ENCODE data around the gene SMIM44.

The SMIM44 gene

DNA sequence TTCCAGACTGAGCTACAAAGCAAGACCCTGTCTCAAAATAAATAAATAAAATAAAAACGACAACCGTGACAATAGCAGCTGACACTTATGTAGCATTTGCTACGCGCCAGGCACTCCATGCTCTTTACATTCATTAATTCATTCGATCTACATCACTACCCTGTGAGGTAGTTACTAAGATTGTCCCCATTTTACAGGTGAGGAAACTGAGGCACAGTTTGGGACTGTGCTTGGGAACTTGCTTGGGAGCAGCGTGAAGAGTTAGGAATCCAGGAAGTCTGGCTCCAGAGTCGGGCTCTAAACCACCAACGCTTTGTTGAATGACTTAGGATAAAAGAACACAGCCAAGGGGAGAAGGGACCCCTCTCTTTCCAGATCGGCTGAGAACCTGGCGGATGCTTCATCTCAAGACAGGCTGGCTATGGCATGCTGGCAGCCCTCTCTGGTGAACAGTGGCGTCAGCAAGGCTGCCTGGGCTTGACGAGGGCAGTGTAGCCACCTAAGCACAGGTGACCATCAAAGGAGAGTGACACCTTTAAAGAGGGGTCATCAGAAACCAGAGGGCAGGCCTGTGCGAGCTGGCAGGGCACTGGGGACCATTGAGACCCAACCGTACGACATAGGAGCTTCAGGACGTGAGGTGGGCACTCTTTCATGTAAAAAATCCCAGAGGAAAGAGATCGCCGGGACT lies 16.6 kb upstream of the SMIM44 start:
- no peak for DNase-seq

DNA sequence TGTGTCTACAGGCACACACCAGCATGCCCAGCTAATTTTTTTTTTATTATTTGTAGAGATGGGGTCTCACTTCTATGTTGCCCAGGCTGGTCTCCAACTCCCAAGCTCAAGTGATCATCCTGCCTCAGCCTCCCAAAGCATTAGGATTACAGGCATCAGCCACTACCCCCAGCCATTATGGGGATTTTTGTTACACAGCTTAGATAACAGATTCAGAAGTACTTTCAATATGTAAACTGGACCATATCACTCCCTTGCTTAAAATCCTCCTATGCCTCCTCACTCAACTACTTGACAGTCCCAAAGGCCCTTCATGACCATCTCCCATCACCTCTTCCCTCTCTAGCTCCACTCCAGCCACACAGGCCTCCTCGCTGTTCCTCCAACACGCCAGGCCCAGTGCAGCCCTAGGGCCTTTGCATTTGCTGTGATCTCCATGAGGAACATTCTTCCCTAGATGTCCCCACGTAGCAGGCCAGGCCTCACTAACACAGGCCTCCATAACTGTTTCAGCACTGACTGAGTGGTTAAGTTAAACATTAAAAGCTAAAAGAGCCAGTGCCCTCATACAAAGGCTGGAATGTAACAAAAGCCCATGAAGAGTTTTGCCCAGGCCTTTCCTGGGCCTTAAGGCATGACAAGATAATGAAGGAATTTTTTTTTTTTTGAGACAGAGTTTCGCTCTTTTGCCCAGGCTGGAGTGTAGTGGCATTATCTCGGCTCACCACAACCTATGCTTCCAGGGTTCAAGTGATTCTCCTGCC lies 14.7 kb upstream of the SMIM44 start:
- no peak for DNase-seq

DNA sequence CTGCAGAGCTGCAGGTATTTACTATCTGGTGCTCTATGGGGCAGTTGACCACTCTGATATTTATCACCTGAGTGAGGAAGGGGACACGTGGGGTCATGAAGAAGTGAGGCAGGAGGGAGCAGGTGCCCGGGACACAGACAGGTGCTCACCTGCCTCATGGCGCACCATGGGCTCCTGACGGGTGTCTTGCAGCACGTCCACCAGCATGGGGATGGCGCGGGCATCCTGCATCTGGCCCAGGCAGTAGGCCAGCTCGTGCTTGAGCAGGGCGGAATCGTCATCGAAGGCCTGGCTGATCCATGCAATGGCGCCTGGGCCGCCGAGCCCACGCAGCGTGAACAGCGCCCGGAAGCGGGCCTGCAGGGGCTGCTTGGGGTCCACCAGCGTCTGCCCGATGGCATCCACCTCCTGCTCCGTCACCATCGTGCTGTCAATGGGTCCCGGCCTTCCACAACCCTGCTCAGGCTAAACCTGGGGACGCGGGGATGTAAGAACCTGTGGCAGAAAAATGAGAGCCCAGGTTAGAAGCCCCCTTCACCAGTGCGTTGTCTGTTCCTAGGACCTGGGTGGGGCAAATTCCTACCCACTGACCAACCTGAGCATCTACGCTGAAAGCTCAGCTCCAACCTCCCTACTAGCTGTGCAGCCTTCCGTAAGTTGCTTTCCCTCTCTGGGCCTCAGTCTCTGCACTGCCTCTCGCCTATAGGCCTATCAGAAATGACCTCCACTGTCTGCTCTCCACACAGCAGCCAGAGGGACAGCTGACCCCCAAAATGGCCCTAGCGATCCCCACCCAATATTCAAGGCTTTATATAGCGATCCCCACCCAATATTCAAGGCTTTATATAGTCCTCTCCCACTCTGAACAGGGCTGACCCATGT lies 13.4 kb upstream of the SMIM44 start:
- no peak for DNase-seq

DNA sequence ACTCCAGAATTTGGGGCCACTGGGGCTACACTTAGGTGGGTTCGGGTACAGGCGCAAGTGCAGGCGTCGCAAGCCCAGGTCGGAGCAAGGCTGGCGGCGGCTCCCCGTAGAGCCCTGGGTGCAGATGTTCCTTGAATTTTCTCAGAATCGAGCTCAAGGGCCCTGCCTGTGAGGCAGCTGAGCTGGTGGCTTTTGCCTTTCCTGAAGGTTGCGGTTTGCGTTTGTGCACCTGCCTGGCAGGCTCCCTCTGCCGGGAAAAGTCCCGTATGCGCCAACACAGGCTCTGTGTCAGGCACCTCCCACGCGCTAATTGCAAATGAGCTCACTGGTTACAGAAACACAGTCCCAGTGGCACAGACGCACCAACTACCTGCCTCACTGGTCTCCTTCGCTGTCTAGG lies 11.3 kb upstream of the SMIM44 start:
- DNase-seq = peak; percentile 58

DNA sequence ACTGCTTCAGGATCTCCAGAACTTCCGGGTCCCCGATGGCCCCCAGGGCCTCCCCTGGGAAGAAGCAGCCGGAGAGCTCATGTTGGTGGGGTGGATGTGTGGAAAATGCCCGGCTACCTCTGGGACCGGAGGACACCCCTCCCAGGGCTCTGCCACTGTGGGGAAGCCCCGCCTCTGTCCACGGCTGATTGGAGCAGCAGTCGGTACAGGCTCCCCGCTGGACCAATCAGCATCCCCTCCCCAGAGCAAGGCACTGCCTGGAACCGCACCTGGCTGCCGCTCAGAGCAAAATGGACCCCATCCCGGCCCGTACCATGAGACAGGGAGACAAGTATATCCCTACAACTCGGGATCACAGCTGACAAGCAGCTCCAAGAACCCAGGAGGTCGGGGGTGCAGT lies 10.8 kb upstream of the SMIM44 start:
- peak; percentile 57 for DNase-seq

DNA sequence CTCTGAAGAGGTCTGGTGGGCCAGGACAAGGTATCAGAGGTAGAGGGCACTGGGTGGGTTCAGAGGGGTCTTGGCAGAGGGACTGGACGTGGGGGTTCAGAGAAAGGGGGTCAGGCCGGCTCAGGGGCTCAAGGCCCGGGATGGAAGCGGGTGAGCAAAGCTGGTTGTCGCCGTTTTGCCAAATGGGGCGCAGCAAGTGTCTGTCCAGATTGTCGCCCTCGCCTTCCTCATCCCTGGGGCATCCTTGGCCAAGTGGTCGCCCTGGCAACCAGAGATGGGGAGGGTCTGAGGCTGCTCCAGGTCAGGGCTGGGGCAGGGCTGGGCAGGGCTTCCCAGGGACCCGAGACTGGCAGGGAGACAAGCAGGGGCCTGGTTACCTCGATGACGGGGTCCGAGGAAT lies 10.4 kb upstream of the SMIM44 start:
- no peak for DNase-seq

DNA sequence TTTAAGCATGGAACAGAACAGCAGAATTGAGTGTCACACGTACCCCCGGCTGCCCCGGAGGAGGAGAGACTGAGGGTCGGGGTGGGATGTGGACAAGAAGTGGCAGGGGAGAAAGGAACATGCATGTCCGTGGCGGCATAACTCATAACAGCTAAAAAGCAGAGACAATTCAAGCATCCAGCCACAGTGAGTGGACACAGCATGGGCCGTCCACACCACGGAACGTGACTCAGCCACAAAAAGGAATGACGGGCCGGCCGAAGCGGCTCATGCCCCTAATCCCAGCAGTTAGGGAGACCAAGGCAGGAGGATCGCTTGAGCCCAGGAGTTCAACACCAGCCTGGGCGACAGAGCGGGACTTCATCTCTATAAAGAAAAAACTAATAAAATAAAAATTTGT lies 9.7 kb upstream of the SMIM44 start:
- DNase-seq = no peak

DNA sequence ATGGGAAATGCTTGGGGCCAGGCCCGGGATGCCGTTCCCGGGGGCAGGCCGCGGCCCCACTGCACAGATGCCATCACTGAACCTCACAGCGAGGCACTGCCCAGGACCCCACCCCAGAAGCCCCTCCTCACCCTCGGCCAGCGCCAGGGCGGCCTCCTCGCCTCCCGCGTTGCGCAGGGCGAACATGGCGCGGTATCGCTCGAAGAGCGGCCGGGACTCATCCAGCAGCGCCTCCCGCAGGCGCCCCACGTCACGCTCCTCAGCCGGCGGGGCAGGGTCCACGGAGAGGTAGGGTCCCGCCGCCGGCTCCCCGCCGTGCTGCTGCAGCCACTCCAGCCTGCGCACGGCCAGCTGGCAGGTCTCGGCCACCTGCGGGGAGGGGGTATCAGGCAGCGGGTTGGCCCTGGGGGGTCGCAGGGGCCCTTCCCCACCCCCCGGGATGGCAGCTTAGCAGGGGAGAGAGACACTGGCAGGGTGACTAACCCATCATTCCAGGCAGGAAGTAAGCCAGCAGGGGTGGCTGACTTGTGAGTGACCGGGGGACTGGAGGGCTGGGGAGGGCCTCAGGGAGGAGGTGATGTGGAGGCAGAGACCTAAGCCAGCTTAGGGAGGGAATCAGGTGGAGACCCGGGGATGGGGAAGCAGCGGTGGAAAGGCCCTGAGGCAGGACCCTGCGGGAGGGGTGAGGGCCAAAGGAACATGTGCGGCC lies 9.0 kb upstream of the SMIM44 start:
- no peak for DNase-seq

DNA sequence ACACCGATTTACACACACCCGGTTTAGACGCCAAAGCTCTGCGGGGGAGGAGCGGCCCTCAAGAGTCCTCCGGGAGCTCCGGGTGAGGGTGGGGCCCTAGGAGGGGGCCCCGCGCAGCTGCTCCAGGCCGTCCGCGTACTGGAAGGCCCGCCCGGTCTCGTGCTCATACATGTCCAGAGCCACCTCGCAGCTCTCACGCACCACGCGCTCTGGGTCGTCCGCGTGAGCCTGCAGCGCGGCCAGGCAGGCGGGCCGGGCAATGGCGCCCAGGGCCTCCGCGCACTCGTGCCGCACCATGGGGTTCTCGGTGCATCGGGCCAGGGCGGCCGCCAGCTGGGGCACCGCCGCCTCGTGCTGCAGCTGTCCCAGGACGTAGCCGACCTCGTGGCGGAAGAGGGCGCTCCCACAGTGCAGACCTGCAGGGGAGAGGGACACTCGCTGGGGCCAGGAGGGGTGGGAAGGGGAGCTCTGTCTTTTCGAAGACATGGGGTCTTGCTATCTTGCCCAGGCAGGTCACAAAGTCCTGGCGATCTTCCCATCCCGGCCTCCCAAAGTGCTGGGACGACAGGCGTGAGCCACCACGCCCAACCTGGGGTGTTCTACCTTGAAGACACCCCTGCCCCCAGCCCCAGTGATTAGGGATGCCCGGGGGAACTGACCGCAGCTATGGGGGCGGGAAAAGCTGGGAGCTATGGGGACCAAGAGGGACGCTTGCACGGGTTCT lies 8.3 kb upstream of the SMIM44 start:
- DNase-seq = no peak

DNA sequence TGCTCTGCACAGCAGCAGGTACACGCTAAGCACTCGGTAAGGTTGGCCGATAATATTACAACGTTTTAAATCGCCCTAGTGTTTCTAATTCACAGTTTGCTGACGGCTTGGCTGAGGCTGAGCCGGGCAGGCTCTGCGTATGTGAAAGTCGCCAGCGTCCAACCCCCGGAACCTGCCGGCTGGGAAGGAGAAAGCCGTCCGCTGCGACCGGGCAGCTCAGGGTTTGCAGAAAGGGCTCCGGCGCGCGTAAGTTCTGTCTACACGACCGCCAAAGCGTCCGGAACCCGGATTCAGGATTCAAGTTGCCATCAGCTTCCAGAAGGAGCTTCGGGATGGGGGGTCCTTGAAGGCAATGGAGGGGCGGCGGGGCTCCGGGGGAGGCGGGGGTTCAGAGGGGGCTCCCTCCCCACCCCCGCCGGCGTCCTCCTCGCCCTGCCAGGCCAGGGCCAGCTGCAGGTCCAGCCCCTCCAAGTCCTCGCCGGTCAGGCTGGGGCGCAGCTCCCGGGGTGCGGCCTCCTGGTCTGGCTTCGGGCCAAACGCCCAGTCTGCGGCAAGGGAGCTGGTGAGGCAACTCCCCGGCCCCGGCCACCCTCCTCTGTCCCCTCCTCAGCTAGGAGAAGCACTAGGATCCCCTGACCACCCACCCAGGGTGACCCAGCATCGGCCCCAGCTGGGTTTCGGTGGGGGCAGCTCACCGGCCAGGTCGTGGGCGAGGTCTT lies 575 bp downstream of the SMIM44 start:
- DNase-seq = no peak

DNA sequence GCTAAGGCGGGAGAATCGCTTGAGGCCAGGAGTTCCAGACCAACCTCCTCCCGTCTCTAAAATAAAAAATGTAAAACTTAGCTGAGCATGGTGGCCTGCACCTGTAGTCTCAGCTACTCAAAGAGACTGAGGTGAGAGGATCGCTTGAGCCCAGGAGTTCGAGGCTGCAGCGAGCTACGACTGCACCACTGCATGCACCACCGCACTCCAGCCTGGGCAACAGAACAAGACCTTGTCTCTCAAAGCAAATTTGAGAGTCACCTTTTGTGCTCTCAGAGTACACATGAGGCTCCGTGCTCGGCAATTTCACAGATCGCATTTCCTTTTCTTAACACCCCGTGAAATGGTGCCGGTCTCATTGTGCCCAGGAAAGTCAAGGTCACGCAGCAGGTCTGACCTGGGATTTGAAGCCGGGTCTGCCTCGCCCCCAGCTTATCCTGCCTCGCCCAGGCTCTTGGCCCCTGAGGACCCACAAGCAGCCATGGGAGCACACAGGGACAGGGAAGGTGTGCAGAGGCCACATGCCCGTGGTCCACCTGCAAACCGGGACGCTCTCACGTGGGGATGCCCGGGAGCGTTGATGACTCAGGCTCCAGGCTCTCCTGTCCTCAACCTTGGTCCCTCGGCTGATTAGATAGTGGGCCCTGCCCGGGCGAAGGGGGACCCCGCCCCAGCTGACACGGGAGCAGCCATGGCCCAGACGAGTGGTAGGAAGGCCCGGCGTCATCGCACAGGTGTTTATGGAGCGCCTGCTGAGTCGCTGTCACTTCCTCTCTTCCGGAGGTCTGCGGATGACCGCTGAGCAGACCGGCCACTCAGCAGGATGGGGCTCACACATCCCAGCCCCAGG lies 1.8 kb downstream of the SMIM44 start:
- no peak for DNase-seq

DNA sequence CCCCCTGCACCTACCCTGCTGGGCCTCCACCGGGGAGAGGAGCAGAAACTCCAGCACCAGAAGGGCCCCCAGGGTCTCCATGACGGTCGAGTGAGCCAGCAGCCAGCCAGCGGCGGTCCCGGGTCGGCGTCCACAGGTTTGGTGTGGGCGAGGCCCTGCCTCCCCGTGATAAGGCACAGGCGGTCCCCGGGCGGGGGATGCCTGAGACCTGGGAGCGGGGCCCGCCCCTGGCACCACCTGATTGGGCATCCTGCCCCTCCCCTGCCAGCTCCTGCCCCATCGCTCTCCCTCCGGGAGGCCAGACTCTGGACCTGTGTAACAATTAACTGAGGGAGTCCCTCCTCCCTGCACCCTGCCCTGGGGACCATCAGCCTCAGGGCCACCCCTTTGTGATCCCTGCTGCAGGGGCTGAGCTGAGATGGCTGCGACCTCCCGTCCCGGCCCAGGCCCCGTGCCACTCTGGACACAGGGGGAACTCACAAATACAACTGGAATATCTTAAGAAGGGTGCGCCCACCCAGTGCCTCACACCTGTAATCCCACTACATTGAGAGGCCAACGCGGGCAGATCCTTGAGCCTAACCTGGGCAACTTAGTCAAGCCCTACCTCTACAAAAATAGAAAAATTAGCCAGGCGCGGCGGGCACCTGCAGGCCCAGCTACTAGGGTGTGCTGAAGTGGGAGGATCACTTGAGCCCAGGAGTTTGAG lies 2.7 kb downstream of the SMIM44 start, which contains the start of gene SMIM24:
Gene SMIM24 (minus strand): TSS at position 143 of the 709 bp plus-strand sequence. CDS start 62 bp downstream, at position 81.
- DNase-seq = no peak

DNA sequence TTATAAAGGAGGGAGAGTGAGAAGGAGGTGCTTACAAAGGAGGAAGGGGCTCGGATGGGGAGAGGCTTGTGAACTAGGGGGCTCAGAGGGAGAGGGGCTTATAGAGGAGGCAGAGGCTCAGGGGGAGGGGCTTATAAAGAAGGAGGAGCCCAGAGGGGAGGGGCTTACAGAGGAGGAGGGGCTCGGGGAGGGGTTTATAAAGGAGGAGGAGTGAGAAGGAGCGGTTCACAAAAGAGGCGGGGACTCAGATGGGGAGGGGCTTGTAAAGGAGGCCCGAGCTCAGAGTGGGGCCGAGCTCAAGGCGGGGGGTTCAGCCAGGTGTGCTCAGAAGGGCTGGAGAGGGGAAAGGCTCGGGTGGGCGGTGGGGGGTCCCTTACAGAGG lies 3.4 kb downstream of the SMIM44 start:
- DNase-seq = peak; percentile 65

DNA sequence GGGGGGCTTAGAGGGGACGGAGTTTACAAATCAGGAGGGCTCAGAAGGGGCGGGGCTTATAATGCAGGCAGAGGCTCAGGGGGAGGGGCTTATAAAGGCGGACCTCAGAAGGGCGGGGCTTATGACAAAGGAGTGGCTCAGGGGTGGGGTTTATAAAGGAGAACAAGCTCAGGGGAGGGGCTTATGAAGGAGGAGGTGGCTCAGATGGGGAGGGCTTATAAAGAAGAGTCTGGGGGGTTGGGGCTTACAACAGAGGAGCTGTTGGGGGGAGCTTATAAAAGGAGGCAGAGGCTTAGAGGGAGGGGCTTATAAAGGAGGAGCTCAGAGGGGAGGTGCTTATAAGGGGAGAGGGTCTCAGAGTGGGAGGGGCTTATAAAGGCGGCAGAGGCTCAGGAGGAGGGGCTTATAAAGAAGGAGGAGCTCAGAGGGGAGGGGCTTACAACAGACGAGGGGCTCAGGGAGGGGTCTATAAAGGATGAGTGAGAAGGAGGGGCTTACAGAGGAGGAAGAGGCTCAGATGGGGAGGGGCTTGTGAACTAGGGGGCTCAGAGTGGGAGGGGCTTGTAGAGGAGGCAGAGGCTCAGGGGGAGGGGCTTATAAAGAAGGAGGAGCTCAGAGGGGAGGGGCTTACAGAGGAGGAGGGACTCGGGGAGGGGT lies 3.9 kb downstream of the SMIM44 start:
- peak; percentile 66 for DNase-seq

DNA sequence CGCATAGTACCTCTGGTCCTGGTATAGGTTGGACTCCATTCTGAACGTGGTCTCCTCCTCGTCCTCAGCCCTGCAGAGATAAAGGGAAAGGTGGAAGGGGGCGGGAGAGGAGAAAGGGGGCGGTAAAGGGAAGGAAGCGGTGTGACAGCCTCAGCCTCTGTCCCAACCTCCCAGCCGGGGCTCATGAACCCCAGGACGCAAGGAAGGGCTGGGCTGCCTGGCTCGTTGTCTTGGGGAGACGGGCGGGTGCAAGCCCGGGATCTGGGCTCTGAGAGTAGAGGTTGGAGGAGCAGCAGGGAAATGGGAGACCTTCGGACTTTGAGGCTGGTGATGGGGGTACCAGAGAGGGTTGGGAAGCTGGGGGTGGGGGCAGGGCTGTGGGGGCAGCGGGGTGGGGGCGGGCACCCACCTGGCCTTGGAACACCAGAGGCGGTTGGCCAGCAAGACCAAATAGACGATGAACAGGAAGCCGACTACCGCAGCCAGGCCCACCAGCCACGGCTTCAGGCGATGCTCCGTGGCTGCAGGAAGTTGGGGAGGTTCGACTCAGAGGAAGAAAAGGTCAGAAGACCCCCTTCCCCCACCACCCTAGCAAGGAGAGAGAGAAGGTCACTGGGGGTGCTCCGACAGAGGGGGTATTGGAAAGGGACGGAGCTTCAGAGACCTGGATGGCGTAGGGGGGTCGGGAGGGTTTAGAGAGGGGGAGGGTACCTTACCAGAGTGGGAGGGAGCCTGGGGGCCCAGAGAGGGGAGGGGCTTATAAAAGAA lies 4.6 kb downstream of the SMIM44 start:
- DNase-seq = peak; percentile 33

DNA sequence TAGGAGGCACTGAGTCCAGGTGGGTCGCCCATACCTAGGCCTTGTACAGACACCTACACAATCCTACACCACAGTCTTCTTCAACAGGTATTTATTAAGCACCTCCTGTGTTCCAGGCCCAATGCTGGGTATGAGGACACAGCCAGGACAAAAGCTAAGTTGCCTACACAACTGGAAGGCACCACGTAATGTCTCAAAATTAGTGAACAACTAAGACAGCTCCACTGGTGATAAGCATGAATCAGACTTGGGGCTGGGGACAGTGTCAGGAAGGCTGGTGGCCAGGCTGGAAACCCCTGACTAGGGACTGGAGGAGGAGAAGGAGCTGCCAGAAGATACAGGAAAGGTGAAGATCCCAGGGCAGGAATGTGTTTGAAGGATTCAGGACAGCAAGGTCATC lies 5.3 kb downstream of the SMIM44 start:
- DNase-seq = no peak

DNA sequence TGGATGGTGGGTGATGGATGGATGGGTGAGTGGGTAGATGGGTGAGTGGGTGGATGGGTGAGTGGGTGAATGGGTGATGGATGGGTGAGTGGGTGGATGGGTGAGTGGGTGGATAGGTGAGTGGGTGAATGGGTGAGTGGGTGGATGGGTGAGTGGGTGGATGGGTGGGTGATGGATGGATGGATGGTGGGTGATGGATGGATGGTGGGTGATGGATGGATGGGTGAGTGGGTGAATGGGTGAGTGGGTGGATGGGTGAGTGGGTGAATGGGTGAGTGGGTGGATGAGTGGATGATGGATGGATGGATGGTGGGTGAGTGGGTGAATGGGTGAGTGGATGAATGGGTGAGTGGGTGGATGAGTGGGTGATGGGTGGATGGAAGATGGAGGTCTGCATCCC lies 5.7 kb downstream of the SMIM44 start:
- no peak for DNase-seq

DNA sequence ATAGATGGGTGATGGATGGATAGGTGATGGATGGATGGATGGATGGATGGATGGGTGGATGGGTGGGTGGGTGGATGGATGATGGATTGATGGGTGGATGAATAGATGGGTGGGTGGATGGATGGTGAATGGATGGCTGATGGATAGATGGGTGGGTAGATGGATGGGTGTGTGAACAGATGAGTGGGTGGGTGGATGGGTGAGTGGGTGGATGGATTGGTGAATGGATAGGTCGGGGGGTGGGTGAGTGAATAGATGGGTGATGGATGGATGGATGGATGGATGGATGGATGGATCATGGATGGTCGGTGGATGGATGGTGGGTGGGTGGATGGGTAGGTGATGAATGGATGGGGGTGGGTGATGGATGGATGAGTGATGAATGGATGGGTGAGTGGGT lies 6.4 kb downstream of the SMIM44 start:
- no peak for DNase-seq

DNA sequence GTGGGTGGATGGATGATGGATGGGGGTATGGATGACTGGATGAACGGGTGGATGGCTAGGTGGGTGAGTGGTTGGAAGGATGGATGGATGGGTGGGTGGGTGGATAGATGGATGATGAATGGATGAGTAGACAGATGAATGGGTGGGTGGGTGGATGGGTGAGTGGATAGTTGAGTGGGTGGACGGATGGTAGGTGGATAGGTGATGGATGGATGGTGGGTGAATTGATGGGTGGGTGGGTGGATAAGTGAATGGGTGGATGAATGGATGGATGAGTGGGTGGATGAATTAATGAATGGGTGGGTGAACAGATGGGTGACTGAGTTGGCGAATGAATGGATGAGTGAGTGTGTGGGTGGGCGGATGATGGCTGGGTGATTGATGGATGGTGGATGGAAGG lies 7.8 kb downstream of the SMIM44 start:
- no peak for DNase-seq

Measured in stimulated activated CD8-positive, alpha-beta memory T cell treated with anti-CD3 and anti-CD28 coated beads, Interleukin-4, amount 100 ng/mL, for 48 hours (primary cell).